Measurements from ENCODE around the gene LYG2.
"Not testable (repeated sequence)": the region's sequence is repeated elsewhere in the genome, so short reads cannot be mapped to it uniquely, and the experiment has no call there.

LYG2 gene

GRCh38 chr2:99201959-99202678 lies 53.3 kb downstream of the LYG2 start:
- no peak for DNase-seq (ENCODE audit: low read depth in 3 of 3)

- DNase-seq (ENCODE audit: low read depth in 3 of 3), result no peak
Measured at GRCh38 chr2:99200076-99200800, 55.2 kb downstream of the LYG2 start.

GRCh38 chr2:99198103-99198841 lies 57.2 kb downstream of the LYG2 start:
- no peak for DNase-seq (ENCODE audit: low read depth in 3 of 3)

GRCh38 chr2:99192364-99192763 lies 63.1 kb downstream of the LYG2 start:
- not testable (repeated sequence) for DNase-seq (ENCODE audit: low read depth in 3 of 3)
